ENCODE data around the gene STK31. TPM values are rescaled to one million over a fixed set of nuclear protein-coding genes. Genes with fewer than 3 reads are reported as not detected.
"Not testable (repeated sequence)": the region's sequence is repeated elsewhere in the genome, so short reads cannot be mapped to it uniquely, and the experiment has no call there.

The STK31 gene
- total and polyA plus RNA-seq, 2 donors = 0.42 to 0.75 TPM

GRCh38 chr7:23684041-23684440, 26.0 kb upstream of the STK31 start:
- WGBS = 96% methylated on average over 6 of the region's 6 CpGs
- not testable (repeated sequence) for DNase-seq (ENCODE audit: low read depth in 6 of 9, low spot score in 9 of 9); H3K27ac ChIP-seq (ENCODE audit: low read depth in 1 of 2, low read length in 1 of 2); H3K9me3 ChIP-seq (ENCODE audit: control insufficient read depth in 2 of 2, insufficient read depth in 1 of 2, low read length in 1 of 2); H3K27me3 ChIP-seq (ENCODE audit: control insufficient read depth in 2 of 2, insufficient read depth in 1 of 2, low read length in 1 of 2); H3K36me3 ChIP-seq (ENCODE audit: control insufficient read depth in 2 of 2, insufficient read depth in 2 of 2, low read length in 1 of 2); H3K4me3 ChIP-seq (ENCODE audit: low read length in 2 of 2); H3K4me1 ChIP-seq (ENCODE audit: control insufficient read depth in 2 of 2, insufficient read depth in 2 of 2, low read length in 2 of 2)

- Histone ChIP-seq H3K27ac (ENCODE audit: low read depth in 1 of 2, low read length in 1 of 2) (no peak overlapping the region), H3K4me1 (ENCODE audit: control insufficient read depth in 2 of 2, insufficient read depth in 2 of 2, low read length in 2 of 2) (peaks cover 2 to 5% of the 10 kb centered on the region in 2 donors), H3K27me3 (ENCODE audit: control insufficient read depth in 2 of 2, insufficient read depth in 1 of 2, low read length in 1 of 2) (no peaks in the 10 kb centered on the region), H3K36me3 (ENCODE audit: control insufficient read depth in 2 of 2, insufficient read depth in 2 of 2, low read length in 1 of 2) (no peaks in the 10 kb centered on the region), H3K4me3 (ENCODE audit: low read length in 2 of 2) (no peak overlapping the region), H3K9me3 (ENCODE audit: control insufficient read depth in 2 of 2, insufficient read depth in 1 of 2, low read length in 1 of 2) (no peaks in the 10 kb centered on the region)
- 92% methylated on average over 3 of the region's 3 CpGs for WGBS
- DNase-seq (ENCODE audit: low read depth in 6 of 9, low spot score in 9 of 9) = no peak
These were observed 24.3 kb upstream of the STK31 start for GRCh38 chr7:23685731-23686130.

- Histone ChIP-seq H3K36me3 (ENCODE audit: control insufficient read depth in 2 of 2, insufficient read depth in 2 of 2, low read length in 1 of 2) (peaks cover 0 to 4% of the 10 kb centered on the region in 2 donors), H3K27me3 (ENCODE audit: control insufficient read depth in 2 of 2, insufficient read depth in 1 of 2, low read length in 1 of 2) (no peaks in the 10 kb centered on the region), H3K4me1 (ENCODE audit: control insufficient read depth in 2 of 2, insufficient read depth in 2 of 2, low read length in 2 of 2) (no peaks in the 10 kb centered on the region), H3K4me3 (ENCODE audit: low read length in 2 of 2) (no peak overlapping the region), H3K27ac (ENCODE audit: low read depth in 1 of 2, low read length in 1 of 2) (no peak overlapping the region), H3K9me3 (ENCODE audit: control insufficient read depth in 2 of 2, insufficient read depth in 1 of 2, low read length in 1 of 2) (no peaks in the 10 kb centered on the region)
- WGBS = 96% methylated on average over 2 of the region's 2 CpGs
- DNase-seq (ENCODE audit: low read depth in 6 of 9, low spot score in 9 of 9) = no peak
These were observed 23.0 kb upstream of the STK31 start for GRCh38 chr7:23687011-23687410.

DNA sequence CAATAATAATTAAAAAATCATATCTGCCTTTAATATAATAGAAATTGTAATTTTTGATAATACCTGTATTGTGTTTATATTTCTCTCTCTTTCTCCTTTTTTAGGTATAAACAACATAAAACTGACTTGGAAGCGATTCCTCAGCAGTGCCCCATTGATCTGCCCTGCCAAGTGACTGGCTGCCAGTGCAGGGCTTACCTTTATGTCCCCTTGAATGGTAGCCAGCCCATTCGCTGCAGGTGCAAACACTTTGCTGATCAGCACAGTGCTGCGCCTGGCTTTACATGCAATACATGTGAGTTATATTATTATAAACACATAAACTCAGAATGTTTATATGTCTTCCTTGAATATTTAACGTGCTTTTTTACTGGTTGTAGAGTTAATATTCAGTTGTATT, 20.9 kb upstream of the STK31 start:
- WGBS = 97% methylated on average over 4 of the region's 4 CpGs
- DNase-seq (ENCODE audit: low read depth in 6 of 9, low spot score in 9 of 9) = no peak
- peaks cover 3 to 12% of the 10 kb centered on the region in 2 donors for H3K36me3 ChIP-seq (ENCODE audit: control insufficient read depth in 2 of 2, insufficient read depth in 2 of 2, low read length in 1 of 2)

DNA sequence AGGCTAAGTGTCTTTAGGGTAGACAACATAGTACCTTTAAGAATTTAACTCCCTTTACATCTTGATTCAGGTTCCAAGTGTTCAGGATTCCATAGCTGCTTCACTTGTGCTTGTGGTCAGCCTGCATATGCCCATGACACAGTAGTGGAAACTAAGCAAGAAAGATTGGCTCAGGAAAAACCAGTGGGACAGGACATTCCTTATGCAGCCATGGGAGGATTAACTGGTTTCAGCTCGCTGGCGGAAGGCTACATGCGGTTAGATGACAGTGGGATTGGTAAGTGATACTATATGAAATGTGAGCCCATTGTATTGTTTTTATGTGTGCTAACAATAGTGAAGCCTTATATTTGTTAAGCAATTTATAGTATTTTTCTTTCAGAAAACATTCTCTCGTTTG, 18.7 kb upstream of the STK31 start:
- Histone ChIP-seq H3K27me3 (ENCODE audit: control insufficient read depth in 2 of 2, insufficient read depth in 1 of 2, low read length in 1 of 2) (no peaks in the 10 kb centered on the region), H3K4me1 (ENCODE audit: control insufficient read depth in 2 of 2, insufficient read depth in 2 of 2, low read length in 2 of 2) (no peaks in the 10 kb centered on the region), H3K9me3 (ENCODE audit: control insufficient read depth in 2 of 2, insufficient read depth in 1 of 2, low read length in 1 of 2) (no peaks in the 10 kb centered on the region), H3K27ac (ENCODE audit: low read depth in 1 of 2, low read length in 1 of 2) (no peak overlapping the region), H3K4me3 (ENCODE audit: low read length in 2 of 2) (no peak overlapping the region), H3K36me3 (ENCODE audit: control insufficient read depth in 2 of 2, insufficient read depth in 2 of 2, low read length in 1 of 2) (peaks cover 9 to 12% of the 10 kb centered on the region in 2 donors)
- no peak for DNase-seq (ENCODE audit: low read depth in 6 of 9, low spot score in 9 of 9)
- WGBS = 97% methylated on average over 4 of the region's 4 CpGs

More for the DNA sequence above, 20.9 kb upstream of the STK31 start:
- Histone ChIP-seq H3K4me3 (ENCODE audit: low read length in 2 of 2) (no peak overlapping the region), H3K27ac (ENCODE audit: low read depth in 1 of 2, low read length in 1 of 2) (no peak overlapping the region), H3K27me3 (ENCODE audit: control insufficient read depth in 2 of 2, insufficient read depth in 1 of 2, low read length in 1 of 2) (no peaks in the 10 kb centered on the region), H3K4me1 (ENCODE audit: control insufficient read depth in 2 of 2, insufficient read depth in 2 of 2, low read length in 2 of 2) (no peaks in the 10 kb centered on the region), H3K9me3 (ENCODE audit: control insufficient read depth in 2 of 2, insufficient read depth in 1 of 2, low read length in 1 of 2) (no peaks in the 10 kb centered on the region)

GRCh38 chr7:23693224-23693623, 16.8 kb upstream of the STK31 start:
- no peak overlapping the region for H3K27ac ChIP-seq (ENCODE audit: low read depth in 1 of 2, low read length in 1 of 2)
- DNase-seq (ENCODE audit: low read depth in 6 of 9, low spot score in 9 of 9) = no peak
- peaks cover 12 to 19% of the 10 kb centered on the region in 2 donors for H3K36me3 ChIP-seq (ENCODE audit: control insufficient read depth in 2 of 2, insufficient read depth in 2 of 2, low read length in 1 of 2)
- H3K9me3 ChIP-seq (ENCODE audit: control insufficient read depth in 2 of 2, insufficient read depth in 1 of 2, low read length in 1 of 2) = no peaks in the 10 kb centered on the region
- no peaks in the 10 kb centered on the region for H3K27me3 ChIP-seq (ENCODE audit: control insufficient read depth in 2 of 2, insufficient read depth in 1 of 2, low read length in 1 of 2)
- H3K4me1 ChIP-seq (ENCODE audit: control insufficient read depth in 2 of 2, insufficient read depth in 2 of 2, low read length in 2 of 2) = no peaks in the 10 kb centered on the region
- no peak overlapping the region for H3K4me3 ChIP-seq (ENCODE audit: low read length in 2 of 2)

GRCh38 chr7:23696916-23697441, 13.0 kb upstream of the STK31 start:
- Histone ChIP-seq H3K4me3 (ENCODE audit: low read length in 2 of 2) (no peak overlapping the region), H3K4me1 (ENCODE audit: control insufficient read depth in 2 of 2, insufficient read depth in 2 of 2, low read length in 2 of 2) (no peaks in the 10 kb centered on the region), H3K27ac (ENCODE audit: low read depth in 1 of 2, low read length in 1 of 2) (no peak overlapping the region), H3K36me3 (ENCODE audit: control insufficient read depth in 2 of 2, insufficient read depth in 2 of 2, low read length in 1 of 2) (peaks cover 12 to 22% of the 10 kb centered on the region in 2 donors), H3K27me3 (ENCODE audit: control insufficient read depth in 2 of 2, insufficient read depth in 1 of 2, low read length in 1 of 2) (no peaks in the 10 kb centered on the region), H3K9me3 (ENCODE audit: control insufficient read depth in 2 of 2, insufficient read depth in 1 of 2, low read length in 1 of 2) (no peaks in the 10 kb centered on the region)
- peak in 8 of 9 donors; percentile 11 to 66 (median 28) for DNase-seq (ENCODE audit: low read depth in 6 of 9, low spot score in 9 of 9)
- WGBS = 6% methylated on average over 7 of the region's 7 CpGs

GRCh38 chr7:23698822-23699221, 11.2 kb upstream of the STK31 start:
- Histone ChIP-seq H3K9me3 (ENCODE audit: control insufficient read depth in 2 of 2, insufficient read depth in 1 of 2, low read length in 1 of 2) (no peaks in the 10 kb centered on the region), H3K4me3 (ENCODE audit: low read length in 2 of 2) (no peak overlapping the region), H3K27me3 (ENCODE audit: control insufficient read depth in 2 of 2, insufficient read depth in 1 of 2, low read length in 1 of 2) (no peaks in the 10 kb centered on the region), H3K4me1 (ENCODE audit: control insufficient read depth in 2 of 2, insufficient read depth in 2 of 2, low read length in 2 of 2) (no peaks in the 10 kb centered on the region), H3K27ac (ENCODE audit: low read depth in 1 of 2, low read length in 1 of 2) (no peak overlapping the region), H3K36me3 (ENCODE audit: control insufficient read depth in 2 of 2, insufficient read depth in 2 of 2, low read length in 1 of 2) (peaks cover 19 to 22% of the 10 kb centered on the region in 2 donors)
- 86% methylated on average over 2 of the region's 2 CpGs for WGBS
- DNase-seq (ENCODE audit: low read depth in 6 of 9, low spot score in 9 of 9) = no peak

DNA sequence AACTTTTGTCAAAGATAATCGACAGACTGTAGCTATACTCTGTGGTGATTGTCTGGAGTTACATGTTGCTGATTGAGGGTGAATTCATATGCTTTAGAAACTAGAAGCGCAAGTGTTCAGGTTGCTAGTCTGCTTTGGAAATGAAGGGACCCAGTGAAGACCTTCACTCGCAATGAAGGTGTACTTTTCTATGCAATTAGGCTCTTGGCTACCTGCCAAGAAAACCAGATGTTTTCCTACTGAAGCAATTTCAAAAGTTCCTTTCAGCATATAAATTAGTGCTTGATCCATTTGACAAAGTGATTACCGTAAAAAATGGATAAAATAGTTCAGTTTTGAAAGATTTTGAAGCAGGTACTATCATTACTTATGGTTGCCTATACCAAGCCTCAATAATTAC, 10.0 kb upstream of the STK31 start:
- Histone ChIP-seq H3K4me3 (ENCODE audit: low read length in 2 of 2) (no peak overlapping the region), H3K27ac (ENCODE audit: low read depth in 1 of 2, low read length in 1 of 2) (no peak overlapping the region), H3K4me1 (ENCODE audit: control insufficient read depth in 2 of 2, insufficient read depth in 2 of 2, low read length in 2 of 2) (no peaks in the 10 kb centered on the region), H3K27me3 (ENCODE audit: control insufficient read depth in 2 of 2, insufficient read depth in 1 of 2, low read length in 1 of 2) (no peaks in the 10 kb centered on the region), H3K36me3 (ENCODE audit: control insufficient read depth in 2 of 2, insufficient read depth in 2 of 2, low read length in 1 of 2) (peaks cover 20 to 27% of the 10 kb centered on the region in 2 donors), H3K9me3 (ENCODE audit: control insufficient read depth in 2 of 2, insufficient read depth in 1 of 2, low read length in 1 of 2) (no peaks in the 10 kb centered on the region)
- 96% methylated on average over 4 of the region's 4 CpGs for WGBS
- no peak for DNase-seq (ENCODE audit: low read depth in 6 of 9, low spot score in 9 of 9)

Data from thymus (tissue), 11 donors.